HG03565 (cell line): ENCODE measurements around the gene FLNA.
"Not testable (repeated sequence)": the region's sequence is repeated elsewhere in the genome, so short reads cannot be mapped to it uniquely, and the experiment has no call there.

Experiments used
- ATAC-seq: cut with Tn5 transposase; IDR thresholded peaks from one replicate; pipeline ENCODE4 v1.9.1; 2021; ENCODE audit warnings: mild to moderate bottlenecking, moderate library complexity; ENCODE audit not compliant: unreplicated experiment

FLNA gene

GRCh38 chrX:154310616-154311536, 63.6 kb downstream of the FLNA start:
- ATAC-seq = no peak

DNA sequence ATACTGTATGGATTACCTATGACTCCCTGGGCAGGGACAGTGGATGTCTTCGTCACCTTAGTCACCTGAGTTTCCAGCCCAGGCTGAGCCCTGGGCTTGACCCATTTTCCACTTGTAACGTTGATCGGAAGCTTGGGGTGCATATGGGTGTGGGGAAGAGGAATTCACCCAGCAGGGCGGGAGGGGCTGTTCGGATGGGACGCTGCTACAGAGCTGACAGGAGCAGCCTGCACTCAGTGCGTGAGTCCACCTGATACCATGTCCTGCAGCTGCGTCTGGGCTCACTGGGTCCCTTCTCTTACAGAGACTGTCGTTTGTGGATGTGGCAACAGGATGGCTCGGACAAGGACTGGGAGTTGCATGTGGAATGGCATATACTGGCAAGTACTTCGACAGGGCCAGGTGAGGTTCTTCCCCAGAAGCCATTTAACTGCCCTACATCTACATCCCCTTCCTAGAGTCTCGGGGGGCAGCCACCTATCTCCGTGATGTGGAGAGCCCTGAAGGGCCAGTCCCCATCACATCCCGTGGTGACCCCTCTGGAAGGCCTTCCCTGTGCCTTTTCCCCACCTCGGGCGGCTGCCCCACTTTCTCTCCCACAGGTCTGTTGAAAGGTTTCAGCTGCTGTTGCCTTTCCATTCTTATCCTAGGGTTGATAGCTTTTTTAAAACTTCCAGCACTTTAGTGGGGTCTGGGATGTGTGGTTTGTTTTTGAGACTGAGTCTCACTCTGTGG, 65.2 kb downstream of the FLNA start:
- no peak for ATAC-seq

GRCh38 chrX:154308108-154308946, 66.1 kb downstream of the FLNA start:
- no peak for ATAC-seq

DNA sequence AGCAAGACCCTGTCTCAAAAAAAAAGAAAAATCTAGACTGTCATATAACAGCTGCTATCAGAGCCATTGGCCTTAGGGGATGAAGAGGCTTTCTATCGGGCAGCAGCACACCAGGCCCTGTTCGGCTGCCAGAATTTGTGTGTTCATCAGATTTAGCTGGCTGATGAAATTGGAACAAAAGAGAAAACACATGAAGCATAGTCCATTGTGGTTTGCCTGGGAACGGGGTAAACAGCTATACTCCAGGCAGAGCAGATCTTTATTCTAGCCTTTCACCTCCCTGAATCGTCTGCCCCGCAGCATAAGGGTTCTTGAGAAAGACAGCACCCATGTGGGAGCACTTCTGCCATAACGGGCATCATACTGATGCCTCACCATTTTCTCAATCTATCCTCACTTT, 67.2 kb downstream of the FLNA start:
- no peak for ATAC-seq

DNA sequence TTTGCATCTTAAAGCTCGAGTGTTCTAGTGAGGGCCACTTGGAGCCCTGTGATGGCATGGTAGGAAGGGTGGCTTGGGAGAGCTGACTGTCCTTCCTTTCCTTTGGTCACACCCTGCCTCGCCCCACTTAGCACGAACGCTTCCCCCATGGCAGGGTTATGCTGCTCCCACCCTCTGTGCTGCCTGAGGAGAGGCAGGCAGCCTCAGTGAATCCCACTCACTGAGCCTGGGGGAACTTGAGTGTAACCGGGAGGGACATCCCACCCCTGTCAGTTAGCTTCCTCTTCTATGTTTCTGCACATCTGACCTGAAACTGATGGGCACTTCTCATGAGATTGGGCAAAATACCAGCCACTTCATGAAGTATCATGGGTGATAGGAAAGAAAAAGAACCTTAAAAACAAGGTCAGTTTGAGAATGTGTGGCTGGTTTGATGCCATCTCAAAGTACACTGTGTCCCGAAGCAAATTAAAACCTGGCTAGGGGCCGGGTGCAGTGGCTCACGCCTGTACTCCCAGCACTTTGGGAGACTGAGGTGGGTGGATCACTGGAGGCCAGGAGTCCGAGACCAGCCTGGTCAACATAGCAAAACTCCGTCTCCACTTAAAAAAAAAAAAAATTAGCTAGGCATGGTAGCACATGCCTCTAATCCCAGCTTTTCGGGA, 68.8 kb downstream of the FLNA start:
- no peak for ATAC-seq

DNA sequence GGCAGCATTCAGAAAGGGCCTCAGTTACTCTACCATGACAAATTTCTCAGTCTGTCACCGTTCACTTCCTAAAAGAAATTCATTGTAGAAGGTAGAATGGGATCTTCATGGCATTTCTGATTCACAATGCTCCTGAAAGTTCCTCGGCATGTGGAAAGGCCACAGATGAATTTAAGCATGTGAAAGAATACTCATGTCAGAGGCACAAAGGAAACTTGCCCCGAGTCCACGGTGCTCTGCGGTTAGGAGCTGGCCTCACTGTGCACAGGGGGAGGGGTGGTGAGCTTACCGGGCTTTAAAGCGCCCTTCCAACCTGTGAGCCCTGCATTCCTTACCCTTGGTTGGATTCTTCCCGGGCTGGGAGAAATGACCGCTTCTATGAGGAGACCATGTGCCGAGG, 69.6 kb downstream of the FLNA start:
- no peak for ATAC-seq

DNA sequence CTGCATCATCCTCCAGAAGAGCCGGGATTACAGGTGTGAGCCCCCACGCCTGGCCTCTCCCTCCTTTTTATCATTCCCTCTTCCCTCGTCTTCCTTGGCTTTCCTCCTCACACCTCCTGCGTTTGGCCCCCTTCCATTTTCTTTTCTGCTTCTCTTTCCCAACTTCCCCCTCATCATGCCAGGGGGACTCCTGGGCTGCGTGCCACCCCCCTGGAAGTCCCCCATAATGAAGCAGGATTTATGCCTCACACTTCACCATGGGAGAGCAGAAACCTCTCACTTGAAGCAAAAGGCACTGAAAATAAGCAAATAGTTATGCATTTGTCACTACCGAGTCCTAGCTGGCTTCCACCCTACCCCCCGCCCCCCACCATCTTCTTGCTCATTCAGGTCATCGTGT, 71.0 kb downstream of the FLNA start:
- no peak for ATAC-seq

DNA sequence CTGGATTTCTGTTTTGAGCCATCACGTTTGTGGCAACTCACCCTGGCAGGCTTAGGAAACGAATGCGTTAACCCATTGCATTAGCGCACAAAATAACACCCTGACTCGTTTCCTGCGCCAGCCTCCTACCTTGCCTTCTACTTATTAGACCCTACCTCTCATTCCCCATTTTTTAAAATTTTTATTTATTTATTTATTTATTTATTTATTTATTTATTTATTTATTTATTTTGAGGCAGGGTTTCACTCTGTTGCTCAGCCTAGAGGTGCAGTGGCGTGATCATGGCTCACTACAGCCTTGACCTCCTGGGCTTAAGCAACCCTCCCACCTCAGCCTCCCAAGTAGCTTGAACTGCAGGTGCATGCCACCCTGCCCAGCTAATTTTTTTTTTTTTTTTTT, 71.4 kb downstream of the FLNA start:
- ATAC-seq = not testable (repeated sequence)

DNA sequence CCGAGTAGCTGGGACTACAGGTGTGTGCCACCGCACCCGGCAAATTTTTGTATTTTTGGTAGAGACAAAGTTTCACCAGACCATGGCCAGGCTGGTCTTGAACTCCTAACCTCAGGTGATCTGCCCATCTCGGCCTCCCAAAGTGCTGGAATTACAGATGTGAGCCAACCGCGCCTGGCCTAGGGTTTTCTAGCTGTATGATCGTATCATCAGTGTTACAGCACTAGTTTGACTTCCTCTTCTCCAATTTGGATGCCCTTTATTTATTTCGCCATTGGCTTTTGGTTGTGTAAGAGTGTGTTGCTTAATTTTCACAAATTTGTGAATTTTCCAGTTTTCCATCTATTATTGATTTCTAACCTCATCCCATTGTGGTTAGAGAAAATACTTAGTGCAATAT, 73.6 kb downstream of the FLNA start:
- ATAC-seq = no peak
